GM10266 (cell line): Measurements from ENCODE around the gene PIK3C2B.

Experiments
- DNase-seq: peaks from one replicate; pipeline ENCODE4 v3.0.0; 2012; ENCODE audit errors: extremely low spot score
- CTCF ChIP-seq: IDR thresholded peaks from 2 replicates; pipeline ENCODE4 v1.5.1; 2012; ENCODE audit warnings: mild to moderate bottlenecking, low read depth; ENCODE audit not compliant: control insufficient read depth, insufficient read depth; ENCODE audit errors: missing control alignments

The PIK3C2B gene

GRCh38 chr1:204466416-204467405 lies 27.9 kb downstream of the PIK3C2B start:
- no peak for TF ChIP-seq CTCF
- DNase-seq = no peak

DNA sequence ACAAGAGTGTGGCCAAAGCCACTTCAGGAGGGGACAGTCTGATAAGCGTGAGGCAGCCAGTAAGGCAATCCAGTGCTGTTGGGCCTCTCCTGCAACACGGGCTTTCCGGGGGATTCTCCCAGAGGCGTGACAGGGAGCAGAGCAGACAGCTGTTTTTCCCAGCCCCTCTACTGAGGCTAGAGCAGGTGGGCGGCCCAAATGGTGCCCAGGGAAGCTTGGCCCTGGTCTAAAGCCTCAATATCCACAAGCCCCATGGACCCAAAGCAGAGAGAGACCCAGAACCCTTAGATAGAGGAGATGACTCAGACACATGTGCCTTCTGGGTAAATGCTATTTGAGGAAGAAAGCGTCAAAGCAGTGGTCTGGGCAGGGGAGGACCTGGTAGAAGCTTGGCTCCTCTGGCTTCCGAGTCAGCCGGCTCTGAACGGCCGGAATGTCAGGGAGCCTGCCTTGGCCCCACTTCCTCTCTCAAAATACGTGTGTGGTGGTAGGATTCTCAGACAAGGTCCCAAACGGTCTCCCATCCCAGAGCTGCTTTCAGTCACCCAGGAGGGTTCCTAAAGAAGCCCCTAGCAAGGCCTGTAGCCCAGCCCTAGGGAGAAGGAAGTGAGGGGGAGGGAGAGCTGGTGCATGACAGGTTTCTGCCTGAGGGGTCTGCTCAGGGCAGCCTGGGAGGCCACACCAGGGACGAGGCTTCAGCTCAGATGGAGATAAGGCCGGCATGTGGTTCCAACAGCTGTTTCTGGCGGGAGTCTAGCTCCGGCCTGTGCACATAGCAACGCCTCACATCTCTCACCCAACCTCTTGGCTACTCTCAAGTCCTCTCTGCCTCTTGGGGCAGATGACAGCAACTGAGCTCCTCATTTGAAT lies 28.8 kb downstream of the PIK3C2B start:
- no peak for TF ChIP-seq CTCF
- DNase-seq = peak; percentile 69

DNA sequence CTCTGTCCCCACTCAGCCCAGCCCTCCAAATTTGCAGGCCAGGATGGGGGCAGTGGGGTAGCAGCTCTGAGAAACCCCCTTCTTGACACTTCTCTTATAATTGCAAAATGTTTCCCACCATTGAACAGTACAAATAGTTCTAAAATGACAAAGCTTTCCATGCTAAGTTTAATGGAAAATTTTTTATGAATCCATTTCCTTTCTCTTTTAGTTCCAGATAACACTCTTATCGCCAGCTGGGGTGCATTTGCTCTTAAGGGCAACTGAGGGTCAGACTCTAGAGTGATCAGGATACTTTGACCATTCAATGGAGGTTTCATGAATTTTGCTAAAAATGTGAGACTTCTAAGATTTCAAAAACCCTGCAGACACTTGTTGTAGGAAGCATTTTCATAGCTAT lies 29.9 kb downstream of the PIK3C2B start:
- DNase-seq = no peak
- no peak for TF ChIP-seq CTCF

- DNase-seq = no peak
- no peak for TF ChIP-seq CTCF
Measured at GRCh38 chr1:204464187-204464631, 30.4 kb downstream of the PIK3C2B start.

- no peak for DNase-seq
- no peak for TF ChIP-seq CTCF
Measured at GRCh38 chr1:204463125-204464060, 31.2 kb downstream of the PIK3C2B start.

DNA sequence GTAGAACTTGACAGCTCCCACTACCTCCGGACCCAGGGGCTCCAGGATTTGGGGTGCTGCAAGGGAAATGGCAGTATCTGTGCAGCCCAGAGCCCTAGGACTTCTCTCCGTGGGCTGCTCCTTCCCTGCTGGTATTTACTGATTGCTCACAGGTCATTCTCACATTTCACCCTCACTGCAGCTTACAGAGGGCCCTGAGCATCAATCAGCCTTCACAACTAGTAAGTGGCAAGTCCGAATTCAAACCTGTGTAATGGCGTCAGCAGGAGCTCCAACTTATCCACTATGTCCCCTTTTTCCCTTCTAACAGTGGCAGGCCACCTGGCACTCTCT lies 32.4 kb downstream of the PIK3C2B start:
- no peak for DNase-seq
- no peak for TF ChIP-seq CTCF
